Sigmoid colon (tissue), 7 donors: ENCODE measurements around the gene COTL1. TPM values are rescaled to one million over a fixed set of nuclear protein-coding genes. Genes with fewer than 3 reads are reported as not detected.
"Not testable (repeated sequence)": the region's sequence is repeated elsewhere in the genome, so short reads cannot be mapped to it uniquely, and the experiment has no call there.

Source experiments
- DNase-seq: peaks from one replicate; pipeline ENCODE4 v3.0.0-alpha.2; 2019
- H3K27ac ChIP-seq, 4 donors: fragments of 200-600 bp; sonication (generic); one replicate each; pipeline ENCODE4 v1.5.1; 2016 to 2019; ENCODE audit warnings: mild to moderate bottlenecking in 1 of 4
- H3K27me3 ChIP-seq, 3 donors: fragments of 200-600 bp; sonication (generic); one replicate each; pipeline ENCODE4 v1.5.1; 2019; ENCODE audit warnings: mild to moderate bottlenecking in 1 of 3
- H3K36me3 ChIP-seq, 4 donors: fragments of 200-600 bp; sonication (generic); one replicate each; pipeline ENCODE4 v1.5.1; 2016 to 2019
- H3K4me1 ChIP-seq, 4 donors: fragments of 200-600 bp; sonication (generic); one replicate each; pipeline ENCODE4 v1.5.1; 2017 to 2019
- H3K4me3 ChIP-seq, 4 donors: fragments of 200-600 bp; sonication (generic); one replicate each; pipeline ENCODE4 v1.5.1; 2017 to 2019; ENCODE audit warnings: mild to moderate bottlenecking in 2 of 4, moderate library complexity in 1 of 4
- H3K9me3 ChIP-seq, 4 donors: fragments of 200-600 bp in 3 of 4; sonication (generic) in 3 of 4; one replicate each; pipeline versions ENCODE4 v1.5.1 to v1.6.1; 2013 to 2019
- CTCF ChIP-seq, 4 experiments: fragments of 450-650 bp in 3 of 4; fragments of 200-600 bp in 1 of 4; IDR thresholded peaks; one replicate each; pipeline ENCODE4 v1.5.1; 2016 to 2019; ENCODE audit warnings: antibody characterized with exemption in 4 of 4, mild to moderate bottlenecking in 3 of 4, moderate library complexity in 2 of 4
- EP300 ChIP-seq, 4 donors: sonication (generic); formaldehyde crosslinking; IDR thresholded peaks; one replicate each; pipeline ENCODE4 v1.6.1; 2017; ENCODE audit warnings: antibody characterized with exemption in 4 of 4
- POLR2A ChIP-seq, 2 donors: fragments of 450-650 bp; IDR thresholded peaks; one replicate each; pipeline ENCODE4 v1.6.1; 2016; ENCODE audit warnings: antibody characterized with exemption in 2 of 2, mild to moderate bottlenecking in 2 of 2, moderate library complexity in 2 of 2
- POLR2AphosphoS5 ChIP-seq, 4 donors: sonication (generic); formaldehyde crosslinking; IDR thresholded peaks; one replicate each; pipeline ENCODE4 v1.6.1; 2017; ENCODE audit warnings: antibody characterized with exemption in 4 of 4
- WGBS, 2 donors: extraction: QIAGEN DNeasy Blood & Tissue Kit; methylation state at CpG; one replicate each; pipeline ENCODE4 v1.1.7; 2013; 5-methylcytosine and 5-hydroxymethylcytosine counted together
- intact Hi-C: fragments of 100-400 bp; cut with DNase I; formaldehyde crosslinking; loops from one replicate; pipeline ENCODE4 v1.15.1; 2023
- polyA plus RNA-seq, 3 donors: library from polyadenylated mRNA; stranded (reverse); fragments of 200-250 nt; gene quantifications; one replicate each; pipeline ENCODE4 v1.2.3, GENCODE V29; 2013
- total RNA-seq, 4 donors: library from RNA; depleted of rRNA; stranded (reverse); fragments of >200 nt; gene quantifications; one replicate each; pipeline ENCODE4 v1.1.0, GENCODE V29; 2016
- donor health status: healthy with polysubstance abuse.
- donor health status: Bipolar disorder and iron deficiency.
- donor health status: healthy.

The COTL1 gene
- total and polyA plus RNA-seq, 7 donors = 34.6 to 160 (median 48.6) TPM

GRCh38 chr16:84526794-84527531 lies 90.9 kb downstream of the COTL1 start:
- Histone ChIP-seq H3K4me1 (peaks cover 0 to 29% (median 26%) of the 10 kb centered on the region in 4 donors), H3K36me3 (no peaks in the 10 kb centered on the region), H3K4me3 (peak overlapping the region in 3 of 4 donors; percentile 7 to 22 (median 12)), H3K27me3 (no peaks in the 10 kb centered on the region), H3K27ac (peak overlapping the region; percentile 61 to 78 (median 72)), H3K9me3 (no peaks in the 10 kb centered on the region)
- DNase-seq = no peak
- intact Hi-C loops = loop anchor here (5.0 kb wide), 1 partner anchor 90 kb away; the partner anchor contains the start of gene COTL1
- TF ChIP-seq POLR2AphosphoS5 (IDR thresholded peaks at IDR 0.05) (no peak), EP300 (IDR thresholded peaks at IDR 0.05) (no peak), CTCF (IDR thresholded peaks at IDR 0.05) (no peak), POLR2A (IDR thresholded peaks at IDR 0.05) (no peak)
- 55 to 81% methylated on average over 29 of the region's 29 CpGs for WGBS, 2 donors

GRCh38 chr16:84524941-84525581 lies 92.8 kb downstream of the COTL1 start:
- intact Hi-C loops = loop anchor here (5.0 kb wide), 1 partner anchor 92 kb away; the partner anchor contains the start of gene COTL1

GRCh38 chr16:84524346-84524920 lies 93.4 kb downstream of the COTL1 start:
- H3K4me1 ChIP-seq = peaks cover 0 to 21% (median 17%) of the 10 kb centered on the region in 4 donors
- intact Hi-C loops = no loop called here
- WGBS, 2 donors = 82 to 92% methylated on average over 14 of the region's 14 CpGs

More at GRCh38 chr16:84524941-84525581, 92.8 kb downstream of the COTL1 start:
- not testable (repeated sequence) for H3K9me3 ChIP-seq, H3K4me3 ChIP-seq, H3K36me3 ChIP-seq, H3K27ac ChIP-seq, DNase-seq, H3K27me3 ChIP-seq
- 92% methylated on average over 19 of the region's 21 CpGs for WGBS, 2 donors
- peaks cover 0 to 21% (median 17%) of the 10 kb centered on the region in 4 donors for H3K4me1 ChIP-seq

GRCh38 chr16:84521497-84521770 lies 96.4 kb downstream of the COTL1 start:
- no peak overlapping the region for H3K27ac ChIP-seq
- no peak overlapping the region for H3K4me3 ChIP-seq
- H3K27me3 ChIP-seq = no peaks in the 10 kb centered on the region
- intact Hi-C loops = no loop called here
- H3K4me1 ChIP-seq = peaks cover 0 to 2% (median under 1%) of the 10 kb centered on the region in 4 donors
- no peak for TF ChIP-seq EP300 (IDR thresholded peaks at IDR 0.05)
- no peak for TF ChIP-seq POLR2AphosphoS5 (IDR thresholded peaks at IDR 0.05)
- no peak for TF ChIP-seq CTCF (IDR thresholded peaks at IDR 0.05)
- no peak for TF ChIP-seq POLR2A (IDR thresholded peaks at IDR 0.05)
- H3K36me3 ChIP-seq = no peaks in the 10 kb centered on the region
- H3K9me3 ChIP-seq = no peaks in the 10 kb centered on the region
- no peak for DNase-seq
- 49 to 63% methylated on average over 4 of the region's 4 CpGs for WGBS, 2 donors

More at GRCh38 chr16:84524346-84524920, 93.4 kb downstream of the COTL1 start:
- Histone ChIP-seq H3K9me3 (no peaks in the 10 kb centered on the region), H3K27me3 (no peaks in the 10 kb centered on the region), H3K27ac (no peak overlapping the region), H3K4me3 (no peak overlapping the region), H3K36me3 (no peaks in the 10 kb centered on the region)
- TF ChIP-seq CTCF (IDR thresholded peaks at IDR 0.05) = no peak
- no peak for TF ChIP-seq POLR2A (IDR thresholded peaks at IDR 0.05)
- no peak for TF ChIP-seq POLR2AphosphoS5 (IDR thresholded peaks at IDR 0.05)
- TF ChIP-seq EP300 (IDR thresholded peaks at IDR 0.05) = no peak
- no peak for DNase-seq
